LoVo (cell line): Measurements from ENCODE around the gene MAFB.

ENCODE experiments used
- DNase-seq: peaks from one replicate; pipeline ENCODE4 v3.0.0-alpha.2; 2016; ENCODE audit warnings: low spot score

MAFB gene

DNA sequence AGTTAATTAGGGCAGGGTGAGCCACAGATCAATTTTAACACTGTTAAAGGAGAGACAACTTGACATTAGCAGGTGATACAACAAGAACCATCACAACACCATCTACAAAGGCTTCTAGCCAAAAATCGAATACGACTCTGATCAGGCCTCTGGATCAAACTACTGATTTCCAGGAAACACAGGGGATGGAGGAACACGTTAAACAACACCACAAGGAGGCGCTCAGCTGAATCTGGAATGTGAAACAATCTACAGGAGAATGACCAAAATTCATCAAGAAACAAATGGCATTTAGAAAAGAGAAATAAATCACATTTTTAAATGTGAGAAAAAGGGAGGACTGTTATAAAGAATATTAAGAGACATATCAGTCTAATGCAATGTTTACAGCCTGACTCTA is 13.5 kb upstream of the MAFB start:
- DNase-seq, result no peak

DNA sequence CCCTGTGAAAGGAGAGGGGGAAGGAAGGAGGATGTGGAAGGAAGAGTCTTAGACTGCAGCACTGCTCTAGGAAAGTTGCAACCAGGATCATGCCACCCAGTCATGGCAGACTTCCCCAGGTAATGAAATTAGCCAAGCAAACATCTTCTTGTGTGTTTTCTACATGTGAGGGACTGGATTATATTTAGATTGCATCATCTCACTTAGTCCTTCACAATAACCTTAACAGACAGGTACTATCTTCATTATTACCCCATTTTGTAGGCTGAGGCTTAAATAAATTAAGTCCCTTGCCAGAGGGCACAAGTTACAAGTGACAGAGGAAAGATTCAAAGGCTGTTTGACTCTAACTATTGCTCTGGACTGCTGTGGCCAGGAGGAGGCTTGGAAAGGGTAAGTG is 9.7 kb upstream of the MAFB start:
- no peak for DNase-seq

DNA sequence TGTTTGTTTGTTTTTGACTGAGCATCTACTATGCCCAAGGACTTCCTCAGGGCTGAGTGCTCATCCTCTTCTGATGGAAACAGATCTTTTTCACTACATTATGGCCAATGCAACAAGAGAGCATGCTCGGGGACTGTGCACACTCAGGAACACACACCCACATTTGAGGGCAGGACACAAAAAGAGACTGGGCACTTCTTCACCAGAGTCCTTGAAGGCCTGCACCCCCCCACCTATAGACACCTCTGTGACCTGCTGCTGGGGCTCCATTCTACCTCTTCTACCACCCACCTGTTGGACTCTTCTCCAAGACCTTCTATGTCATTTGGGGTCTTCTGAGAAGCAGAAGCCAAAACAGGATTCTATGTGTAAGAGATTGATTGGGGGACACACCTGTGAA is 9.2 kb upstream of the MAFB start:
- no peak for DNase-seq

GRCh38 chr20:40697541-40697940 is 8.5 kb upstream of the MAFB start:
- no peak for DNase-seq

DNA sequence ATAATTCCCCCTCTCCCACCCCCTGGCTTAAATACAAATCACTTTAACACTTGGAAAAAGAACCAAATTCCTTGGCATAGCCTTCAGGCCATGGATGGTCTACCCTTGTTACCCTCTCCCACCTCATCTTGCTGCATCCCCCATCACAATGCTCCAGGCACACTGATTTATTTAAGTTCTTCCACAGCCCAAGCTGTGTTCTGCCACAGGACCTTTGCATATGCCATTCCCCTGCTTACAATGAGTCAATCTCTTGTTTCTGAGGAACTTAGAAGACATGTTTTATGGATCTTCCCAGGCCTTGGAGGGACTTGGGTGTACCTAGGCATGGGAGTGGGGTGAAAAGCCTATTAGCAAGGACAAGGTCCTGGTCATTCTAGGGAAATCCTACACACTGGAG is 6.2 kb upstream of the MAFB start:
- DNase-seq, result no peak

DNA sequence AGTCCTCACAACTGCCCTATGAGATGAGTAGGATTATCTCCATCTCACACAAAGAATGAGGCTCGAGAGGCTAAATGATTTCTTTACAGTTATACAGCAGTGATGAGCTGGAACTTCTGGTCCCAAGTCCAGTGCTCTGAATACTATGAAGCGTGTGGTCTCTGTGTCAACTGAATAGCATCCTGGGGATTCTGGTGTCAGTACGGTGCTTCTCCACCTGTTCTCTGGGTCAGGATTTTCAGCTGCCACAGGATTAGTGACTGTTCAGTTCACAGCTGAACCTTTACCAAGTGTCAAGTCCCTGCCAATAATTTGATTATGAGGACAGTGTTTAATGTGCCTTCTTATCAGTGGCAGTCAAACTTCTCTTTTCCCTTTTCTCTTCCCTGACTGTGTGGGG is 5.2 kb upstream of the MAFB start:
- no peak for DNase-seq

GRCh38 chr20:40692240-40693011 is 3.4 kb upstream of the MAFB start:
- DNase-seq, result no peak

GRCh38 chr20:40691566-40692239 is 2.7 kb upstream of the MAFB start:
- no peak for DNase-seq

GRCh38 chr20:40690836-40691565 is 2.0 kb upstream of the MAFB start:
- DNase-seq, result no peak

DNA sequence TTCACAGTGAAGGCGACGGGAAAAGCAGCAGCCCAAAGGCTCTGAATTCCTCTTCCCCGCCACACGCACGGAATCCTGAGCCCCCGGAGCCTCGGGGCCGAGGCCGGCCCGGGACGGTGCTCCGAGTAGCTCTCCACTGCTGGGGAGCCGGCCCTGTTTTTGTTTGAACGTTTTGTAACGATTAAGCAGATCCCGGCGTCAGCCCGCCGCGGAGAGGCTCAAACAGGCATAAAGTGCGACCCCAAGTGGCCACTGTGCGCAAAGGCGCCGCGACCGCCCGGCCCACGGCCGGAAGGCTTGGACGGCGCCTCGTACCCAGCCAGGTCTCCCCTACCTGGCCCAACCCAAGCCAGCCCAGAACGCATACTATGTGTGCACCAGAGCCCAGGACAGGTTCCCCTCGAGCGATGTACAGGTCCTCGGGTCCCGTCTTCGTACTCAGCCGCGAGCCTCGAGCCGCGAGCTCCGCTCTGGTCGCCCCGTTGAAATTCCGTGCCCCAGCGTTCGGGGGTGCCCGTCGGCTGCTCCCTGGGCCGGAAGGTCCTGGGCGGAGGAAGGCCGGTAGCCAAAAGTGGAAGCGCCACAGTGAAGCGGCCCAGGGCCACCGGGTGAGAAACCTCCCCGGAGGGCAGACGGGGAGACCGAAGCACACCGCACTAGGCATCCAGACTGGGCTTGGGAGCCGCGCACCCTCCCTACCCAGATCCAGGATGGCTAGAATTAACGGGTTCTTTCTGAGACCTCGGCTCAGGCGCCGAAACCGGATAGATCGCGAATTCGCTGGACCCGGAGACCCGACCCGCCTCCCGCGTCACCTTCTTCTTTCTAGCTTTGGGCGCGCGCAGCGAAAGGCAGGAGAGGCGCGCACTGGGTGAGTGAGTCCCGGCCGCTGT is 1.2 kb upstream of the MAFB start:
- DNase-seq, result peak; percentile 73

- DNase-seq, result no peak
These were observed 622 bp downstream of the MAFB start for GRCh38 chr20:40688129-40689099.

- no peak for DNase-seq
These were observed 1.5 kb downstream of the MAFB start for GRCh38 chr20:40687384-40688128.

DNA sequence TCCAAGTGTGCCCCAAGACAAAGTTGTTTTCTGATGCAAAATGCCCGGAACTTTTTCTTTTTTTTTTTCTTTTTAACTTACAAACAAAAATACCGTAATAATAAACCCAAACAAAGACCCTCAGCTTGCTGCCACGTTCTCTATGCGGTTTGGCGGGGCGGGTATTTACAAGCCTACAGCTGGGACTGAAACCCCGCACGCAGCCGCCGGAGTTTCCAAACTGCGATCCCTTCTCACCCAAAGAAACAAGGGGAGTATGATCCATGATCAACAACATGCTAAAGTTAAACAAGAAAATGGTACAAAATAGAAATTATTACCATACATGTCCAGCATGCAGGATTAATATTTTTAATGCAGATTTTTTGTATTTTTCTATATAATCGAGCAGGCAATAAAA is 2.1 kb downstream of the MAFB start:
- DNase-seq, result no peak

- no peak for DNase-seq
These were observed 2.6 kb downstream of the MAFB start for GRCh38 chr20:40686434-40686882.

DNA sequence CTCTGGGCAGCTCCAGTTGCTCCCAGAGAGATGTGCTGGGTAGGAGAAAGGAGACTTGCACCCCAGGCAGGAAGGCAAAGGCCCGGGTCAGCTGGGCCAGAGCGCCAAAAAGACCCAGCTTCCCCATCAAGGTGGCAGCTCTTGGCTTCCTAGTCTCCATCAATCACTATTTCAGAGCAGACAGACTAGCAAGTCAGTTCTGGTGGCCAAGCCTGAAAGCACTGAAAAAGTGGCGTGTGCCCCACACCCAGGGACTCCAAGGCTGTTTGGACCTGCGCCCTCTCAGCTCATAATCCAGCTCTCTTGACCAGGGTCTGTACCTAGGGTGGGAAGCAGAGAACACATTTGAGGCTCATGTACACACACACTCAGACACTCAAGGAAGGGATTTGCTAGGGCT is 3.7 kb downstream of the MAFB start:
- no peak for DNase-seq

GRCh38 chr20:40683894-40684268 is 5.2 kb downstream of the MAFB start:
- DNase-seq, result no peak

DNA sequence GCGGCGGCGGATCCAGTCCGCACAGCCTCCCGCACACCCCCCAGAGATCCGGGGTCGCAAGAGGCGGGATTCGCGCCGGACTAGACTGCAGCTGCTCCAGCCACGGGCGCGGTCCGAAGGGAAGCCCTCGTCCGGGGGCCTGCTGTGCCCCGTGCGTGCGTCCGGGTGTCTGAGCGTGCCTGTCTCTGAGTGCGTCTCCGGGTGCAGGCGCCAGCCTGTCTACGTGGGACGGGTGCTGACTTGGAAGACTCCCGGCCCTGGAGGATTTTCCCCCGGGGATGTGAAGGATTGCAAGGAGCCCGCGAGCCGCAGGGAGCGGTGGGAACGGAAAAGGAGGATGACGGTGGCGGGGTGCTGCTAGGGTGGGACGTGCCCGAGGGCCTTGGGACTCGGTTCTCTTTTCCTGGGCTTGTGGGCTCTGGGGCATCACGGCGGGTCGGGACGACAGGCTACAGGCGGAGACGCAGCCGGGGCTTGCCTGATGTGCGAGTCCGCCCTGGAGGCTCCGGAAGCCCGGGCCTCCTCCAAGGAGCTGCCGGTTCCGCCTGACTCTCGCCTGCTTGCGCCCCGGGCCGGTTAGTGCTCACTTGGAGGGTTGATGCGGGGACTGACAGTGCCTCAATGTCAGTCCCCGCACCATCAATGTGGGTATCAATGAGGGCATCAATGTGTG is 5.7 kb downstream of the MAFB start:
- no peak for DNase-seq

DNA sequence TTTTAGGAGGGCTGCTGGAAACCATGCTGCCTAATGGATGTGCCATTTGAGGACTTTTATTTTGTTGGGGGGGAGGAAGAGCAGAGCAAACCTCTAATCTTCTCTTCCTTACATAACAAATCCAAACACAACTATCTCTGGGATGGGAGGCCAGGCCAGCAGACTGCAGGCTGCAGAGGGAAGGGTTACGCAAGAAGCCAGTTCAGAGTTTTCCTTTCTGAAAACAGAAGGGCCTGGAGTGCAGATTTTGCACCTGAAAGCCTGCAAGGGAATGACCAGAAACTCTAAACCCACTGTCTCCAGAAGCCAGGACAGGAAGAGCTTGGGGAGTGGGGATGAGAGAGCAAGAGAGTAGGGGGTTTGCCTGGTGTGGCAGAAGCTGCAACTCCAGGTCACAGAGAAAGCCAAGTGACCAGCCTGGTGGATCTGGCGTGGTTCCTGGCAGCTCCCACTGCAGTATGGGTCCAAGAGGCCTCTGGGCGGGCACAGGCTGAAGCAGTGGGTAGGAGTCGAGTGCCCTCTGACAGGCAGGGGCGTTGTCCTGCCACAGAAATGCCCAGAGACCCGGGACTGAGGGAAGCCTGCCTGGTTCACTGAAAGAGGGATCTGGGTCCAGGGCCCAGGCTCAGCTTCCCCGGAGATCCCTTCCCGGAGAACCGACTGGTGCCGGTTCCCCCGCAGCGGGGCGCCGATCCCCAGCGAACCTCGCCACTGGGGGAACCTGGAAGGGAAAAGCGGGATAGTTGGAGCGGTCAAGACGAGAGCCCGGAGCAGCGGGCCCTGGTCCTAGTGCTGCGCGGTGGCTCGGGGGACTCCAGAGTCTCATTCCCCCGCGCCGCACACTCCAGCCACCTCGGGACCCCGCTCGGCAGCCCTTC is 6.7 kb downstream of the MAFB start:
- no peak for DNase-seq

- DNase-seq, result no peak
These were observed 7.4 kb downstream of the MAFB start for GRCh38 chr20:40681684-40682083.
